Skeletal muscle cell (primary cell): Measurements from ENCODE around the gene HOXC13.

ENCODE experiments used
- DNase-seq: peaks from one replicate; pipeline ENCODE4 v3.0.0-alpha.2; 2010; ENCODE audit warnings: low read depth
- H3K4me3 ChIP-seq: 2 replicates; pipeline ENCODE4 v1.5.1; 2011; ENCODE audit warnings: low read depth, mild to moderate bottlenecking, control low read depth, low read length, moderate library complexity

The HOXC13 gene

GRCh38 chr12:53989227-53990113 is 50.8 kb downstream of the HOXC13 start:
- DNase-seq = peak; percentile 76
- H3K4me3 ChIP-seq = peak overlapping the region; percentile 71

- DNase-seq = no peak
- H3K4me3 ChIP-seq = peak overlapping the region; percentile 71
These were observed 51.9 kb downstream of the HOXC13 start for GRCh38 chr12:53990311-53991076.

GRCh38 chr12:53991077-53991460 is 52.4 kb downstream of the HOXC13 start:
- H3K4me3 ChIP-seq = peak overlapping the region; percentile 71

GRCh38 chr12:53992377-53992889 is 53.8 kb downstream of the HOXC13 start:
- peak overlapping the region; percentile 71 for H3K4me3 ChIP-seq
- DNase-seq = no peak

More at GRCh38 chr12:53991077-53991460, 52.4 kb downstream of the HOXC13 start:
- DNase-seq = peak; percentile 65

GRCh38 chr12:53993162-53994008 is 54.8 kb downstream of the HOXC13 start:
- H3K4me3 ChIP-seq = peak overlapping the region; percentile 71
- DNase-seq = no peak

GRCh38 chr12:53994009-53994263 is 55.3 kb downstream of the HOXC13 start:
- peak overlapping the region; percentile 71 for H3K4me3 ChIP-seq
- DNase-seq = no peak

GRCh38 chr12:53994264-53995001 is 55.8 kb downstream of the HOXC13 start:
- H3K4me3 ChIP-seq = peak overlapping the region; percentile 71
- no peak for DNase-seq

- no peak for DNase-seq
These were observed 56.4 kb downstream of the HOXC13 start for GRCh38 chr12:53995002-53995377.

GRCh38 chr12:53995378-53996239 is 57.0 kb downstream of the HOXC13 start:
- DNase-seq = no peak

More at GRCh38 chr12:53995002-53995377, 56.4 kb downstream of the HOXC13 start:
- peak overlapping the region; percentile 71 for H3K4me3 ChIP-seq

More at GRCh38 chr12:53995378-53996239, 57.0 kb downstream of the HOXC13 start:
- H3K4me3 ChIP-seq = peak overlapping the region; percentile 71
